ENCODE results near the gene HADHB.
A peak's percentile ranks its signal among the peaks of the same experiment; 100 is the strongest.
"Not testable (repeated sequence)": the region's sequence is repeated elsewhere in the genome, so short reads cannot be mapped to it uniquely, and the experiment has no call there.

Gene HADHB

GRCh38 chr2:26312471-26312870, 67.7 kb downstream of the HADHB start:
- TF ChIP-seq CTCF (conservative IDR thresholded peaks at IDR 0.05) (no peak), ZFX (IDR thresholded peaks at IDR 0.05) (no peak)
- no peak overlapping the region for H3K27ac ChIP-seq

- TF ChIP-seq CTCF (conservative IDR thresholded peaks at IDR 0.05) (no peak), ZFX (IDR thresholded peaks at IDR 0.05) (no peak)
- no peak overlapping the region for H3K27ac ChIP-seq
Measured at GRCh38 chr2:26313446-26313845, 68.7 kb downstream of the HADHB start.

GRCh38 chr2:26314243-26314642, 69.5 kb downstream of the HADHB start:
- H3K27ac ChIP-seq, result no peak overlapping the region
- TF ChIP-seq CTCF (conservative IDR thresholded peaks at IDR 0.05), result no peak
- TF ChIP-seq ZFX (IDR thresholded peaks at IDR 0.05), result no peak

- TF ChIP-seq CTCF (conservative IDR thresholded peaks at IDR 0.05), result peak; percentile 29
- TF ChIP-seq ZFX (IDR thresholded peaks at IDR 0.05), result no peak
- no peak overlapping the region for H3K27ac ChIP-seq
Measured at GRCh38 chr2:26316041-26316440, 71.3 kb downstream of the HADHB start.

- no peak overlapping the region for H3K27ac ChIP-seq
- TF ChIP-seq ZFX (IDR thresholded peaks at IDR 0.05) (no peak), CTCF (conservative IDR thresholded peaks at IDR 0.05) (no peak)
Measured at GRCh38 chr2:26316845-26317244, 72.1 kb downstream of the HADHB start.

- TF ChIP-seq ZFX (IDR thresholded peaks at IDR 0.05) (no peak), CTCF (conservative IDR thresholded peaks at IDR 0.05) (no peak)
- H3K27ac ChIP-seq, result no peak overlapping the region
Measured at GRCh38 chr2:26317377-26318105, 72.8 kb downstream of the HADHB start.

- no peak for TF ChIP-seq ZFX (IDR thresholded peaks at IDR 0.05)
- TF ChIP-seq CTCF (conservative IDR thresholded peaks at IDR 0.05), result no peak
- no peak overlapping the region for H3K27ac ChIP-seq
Measured at GRCh38 chr2:26318950-26319349, 74.2 kb downstream of the HADHB start.

GRCh38 chr2:26324479-26324878, 79.7 kb downstream of the HADHB start:
- not testable (repeated sequence) for H3K27ac ChIP-seq
